ENCODE results near the gene CSNK1A1.

Gene CSNK1A1

GRCh38 chr5:149575131-149575530 lies 23.9 kb upstream of the CSNK1A1 start:
- no peaks in the 10 kb centered on the region for H3K79me1 ChIP-seq (ENCODE audit: low read length)
- no peak overlapping the region for H3K18ac ChIP-seq (ENCODE audit: low read length)
- H4K91ac ChIP-seq (ENCODE audit: low read depth, low read length): no peak overlapping the region
- no peaks in the 10 kb centered on the region for H3K79me2 ChIP-seq (ENCODE audit: control insufficient read depth, insufficient read depth, low read length, poor library complexity)
- H3K9me3 ChIP-seq (ENCODE audit: insufficient read depth, low read depth, low read length): no peaks in the 10 kb centered on the region
- no peak overlapping the region for H3K27ac ChIP-seq (ENCODE audit: low read depth, low read length)
- no peaks in the 10 kb centered on the region for H3K27me3 ChIP-seq (ENCODE audit: insufficient read depth, low read length)
- no peak overlapping the region for H4K12ac ChIP-seq (ENCODE audit: low read depth, low read length)
- no peak overlapping the region for H3K4me2 ChIP-seq (ENCODE audit: low read length)
- H3K23ac ChIP-seq (ENCODE audit: low read length): no peak overlapping the region
- H3K14ac ChIP-seq (ENCODE audit: low read length): no peak overlapping the region
- no peak overlapping the region for H2BK5ac ChIP-seq (ENCODE audit: low read depth, low read length, poor library complexity)
- WGBS (ENCODE audit: extremely low coverage, insufficient coverage, insufficient read length): no CpG with 5 or more reads among the region's 3 CpGs
- no peak overlapping the region for H2AK5ac ChIP-seq (ENCODE audit: low read length)
- no peak overlapping the region for H3K4ac ChIP-seq (ENCODE audit: low read depth, low read length)
- H3K9ac ChIP-seq (ENCODE audit: low read length): no peak overlapping the region
- no peak overlapping the region for H3K4me3 ChIP-seq (ENCODE audit: low read depth, low read length)
- H2BK12ac ChIP-seq (ENCODE audit: low read length): no peak overlapping the region
- no peaks in the 10 kb centered on the region for H3K36me3 ChIP-seq (ENCODE audit: control insufficient read depth in 1 of 2, insufficient read depth in 2 of 2, low read length in 2 of 2)
- no peak overlapping the region for H2BK120ac ChIP-seq (ENCODE audit: insufficient read depth, low read length, poor library complexity)
- no peaks in the 10 kb centered on the region for H3K4me1 ChIP-seq (ENCODE audit: control insufficient read depth in 1 of 2, insufficient read depth in 2 of 2, low read length in 2 of 2)
- no peak overlapping the region for H4K8ac ChIP-seq (ENCODE audit: low read depth, low read length)
- DNase-seq: no peak
- no peak overlapping the region for H2AFZ ChIP-seq (ENCODE audit: insufficient read depth, low read length, poor library complexity)

- Histone ChIP-seq H3K4me3 (ENCODE audit: low read depth, low read length) (no peak overlapping the region), H3K36me3 (ENCODE audit: control insufficient read depth in 1 of 2, insufficient read depth in 2 of 2, low read length in 2 of 2) (no peaks in the 10 kb centered on the region), H2AFZ (ENCODE audit: insufficient read depth, low read length, poor library complexity) (no peak overlapping the region), H3K18ac (ENCODE audit: low read length) (no peak overlapping the region), H3K9ac (ENCODE audit: low read length) (no peak overlapping the region), H3K9me3 (ENCODE audit: insufficient read depth, low read depth, low read length) (no peaks in the 10 kb centered on the region), H4K12ac (ENCODE audit: low read depth, low read length) (no peak overlapping the region), H3K14ac (ENCODE audit: low read length) (no peak overlapping the region), H3K27me3 (ENCODE audit: insufficient read depth, low read length) (no peaks in the 10 kb centered on the region), H2BK12ac (ENCODE audit: low read length) (no peak overlapping the region), H3K4me1 (ENCODE audit: control insufficient read depth in 1 of 2, insufficient read depth in 2 of 2, low read length in 2 of 2) (no peaks in the 10 kb centered on the region), H3K23ac (ENCODE audit: low read length) (no peak overlapping the region), H3K79me2 (ENCODE audit: control insufficient read depth, insufficient read depth, low read length, poor library complexity) (no peaks in the 10 kb centered on the region), H2AK5ac (ENCODE audit: low read length) (no peak overlapping the region), H3K27ac (ENCODE audit: low read depth, low read length) (no peak overlapping the region), H3K4me2 (ENCODE audit: low read length) (no peak overlapping the region), H3K4ac (ENCODE audit: low read depth, low read length) (no peak overlapping the region), H2BK120ac (ENCODE audit: insufficient read depth, low read length, poor library complexity) (no peak overlapping the region), H3K79me1 (ENCODE audit: low read length) (no peaks in the 10 kb centered on the region), H4K8ac (ENCODE audit: low read depth, low read length) (no peak overlapping the region), H4K91ac (ENCODE audit: low read depth, low read length) (no peak overlapping the region), H2BK5ac (ENCODE audit: low read depth, low read length, poor library complexity) (no peak overlapping the region)
- DNase-seq: no peak
- WGBS (ENCODE audit: extremely low coverage, insufficient coverage, insufficient read length): no CpG with 5 or more reads among the region's 4 CpGs
These were observed 21.5 kb upstream of the CSNK1A1 start for GRCh38 chr5:149572576-149573231.

GRCh38 chr5:149572170-149572569 lies 20.9 kb upstream of the CSNK1A1 start:
- no peaks in the 10 kb centered on the region for H3K4me1 ChIP-seq (ENCODE audit: control insufficient read depth in 1 of 2, insufficient read depth in 2 of 2, low read length in 2 of 2)

GRCh38 chr5:149567226-149567625 lies 16.0 kb upstream of the CSNK1A1 start:
- Histone ChIP-seq H2BK120ac (ENCODE audit: insufficient read depth, low read length, poor library complexity) (no peak overlapping the region), H3K9ac (ENCODE audit: low read length) (no peak overlapping the region), H3K14ac (ENCODE audit: low read length) (no peak overlapping the region), H3K27ac (ENCODE audit: low read depth, low read length) (no peak overlapping the region), H3K4ac (ENCODE audit: low read depth, low read length) (no peak overlapping the region), H2AFZ (ENCODE audit: insufficient read depth, low read length, poor library complexity) (no peak overlapping the region), H3K79me2 (ENCODE audit: control insufficient read depth, insufficient read depth, low read length, poor library complexity) (no peaks in the 10 kb centered on the region), H3K23ac (ENCODE audit: low read length) (no peak overlapping the region), H3K4me1 (ENCODE audit: control insufficient read depth in 1 of 2, insufficient read depth in 2 of 2, low read length in 2 of 2) (peaks cover 5% of the 10 kb centered on the region in 2 experiments), H3K9me3 (ENCODE audit: insufficient read depth, low read depth, low read length) (no peaks in the 10 kb centered on the region), H3K36me3 (ENCODE audit: control insufficient read depth in 1 of 2, insufficient read depth in 2 of 2, low read length in 2 of 2) (no peaks in the 10 kb centered on the region), H2BK5ac (ENCODE audit: low read depth, low read length, poor library complexity) (no peak overlapping the region), H3K4me3 (ENCODE audit: low read depth, low read length) (no peak overlapping the region), H3K79me1 (ENCODE audit: low read length) (peaks cover 9% of the 10 kb centered on the region), H3K27me3 (ENCODE audit: insufficient read depth, low read length) (no peaks in the 10 kb centered on the region), H4K8ac (ENCODE audit: low read depth, low read length) (no peak overlapping the region), H3K18ac (ENCODE audit: low read length) (no peak overlapping the region), H4K12ac (ENCODE audit: low read depth, low read length) (no peak overlapping the region), H2AK5ac (ENCODE audit: low read length) (no peak overlapping the region), H4K91ac (ENCODE audit: low read depth, low read length) (no peak overlapping the region), H2BK12ac (ENCODE audit: low read length) (no peak overlapping the region), H3K4me2 (ENCODE audit: low read length) (no peak overlapping the region)
- no CpG with 5 or more reads among the region's 1 CpG for WGBS (ENCODE audit: extremely low coverage, insufficient coverage, insufficient read length)
- DNase-seq: no peak

More at GRCh38 chr5:149572170-149572569, 20.9 kb upstream of the CSNK1A1 start:
- H2BK120ac ChIP-seq (ENCODE audit: insufficient read depth, low read length, poor library complexity): no peak overlapping the region
- no peak overlapping the region for H2AK5ac ChIP-seq (ENCODE audit: low read length)
- no peaks in the 10 kb centered on the region for H3K79me1 ChIP-seq (ENCODE audit: low read length)
- no peak overlapping the region for H3K23ac ChIP-seq (ENCODE audit: low read length)
- H3K4me3 ChIP-seq (ENCODE audit: low read depth, low read length): no peak overlapping the region
- H3K9me3 ChIP-seq (ENCODE audit: insufficient read depth, low read depth, low read length): no peaks in the 10 kb centered on the region
- no peak overlapping the region for H2AFZ ChIP-seq (ENCODE audit: insufficient read depth, low read length, poor library complexity)
- DNase-seq: no peak
- H4K91ac ChIP-seq (ENCODE audit: low read depth, low read length): no peak overlapping the region
- no peak overlapping the region for H3K9ac ChIP-seq (ENCODE audit: low read length)
- no peak overlapping the region for H3K18ac ChIP-seq (ENCODE audit: low read length)
- H3K4me2 ChIP-seq (ENCODE audit: low read length): no peak overlapping the region
- no peak overlapping the region for H3K27ac ChIP-seq (ENCODE audit: low read depth, low read length)
- no peak overlapping the region for H2BK5ac ChIP-seq (ENCODE audit: low read depth, low read length, poor library complexity)
- no peak overlapping the region for H3K14ac ChIP-seq (ENCODE audit: low read length)
- H3K4ac ChIP-seq (ENCODE audit: low read depth, low read length): no peak overlapping the region
- H4K8ac ChIP-seq (ENCODE audit: low read depth, low read length): no peak overlapping the region
- no peaks in the 10 kb centered on the region for H3K27me3 ChIP-seq (ENCODE audit: insufficient read depth, low read length)
- no peaks in the 10 kb centered on the region for H3K79me2 ChIP-seq (ENCODE audit: control insufficient read depth, insufficient read depth, low read length, poor library complexity)
- no peak overlapping the region for H4K12ac ChIP-seq (ENCODE audit: low read depth, low read length)
- no peaks in the 10 kb centered on the region for H3K36me3 ChIP-seq (ENCODE audit: control insufficient read depth in 1 of 2, insufficient read depth in 2 of 2, low read length in 2 of 2)
- no peak overlapping the region for H2BK12ac ChIP-seq (ENCODE audit: low read length)
